A549 (cell line): ENCODE measurements around the gene MRPL14.

ENCODE experiments used
- CHD2 ChIP-seq: fragments of 150-350 bp; IDR thresholded peaks from 2 replicates; pipeline ENCODE4 v1.6.1; 2014; ENCODE audit warnings: low read length; ENCODE audit not compliant: partially characterized antibody
- CHD4 ChIP-seq: fragments of 200-600 bp; sonication (generic); IDR thresholded peaks from 2 replicates; pipeline ENCODE4 v1.6.1; 2016; ENCODE audit warnings: antibody characterized with exemption, mild to moderate bottlenecking, borderline replicate concordance
- CTCF ChIP-seq: fragments of >200 bp; sonication (Bioruptor Twin); formaldehyde crosslinking; IDR thresholded peaks from 3 replicates; pipeline ENCODE4 v1.5.1; 2016
- FOSL2 ChIP-seq, 2 experiments: fragments of 450-650 bp in 1 of 2; fragments of >200 bp in 1 of 2; sonication (Bioruptor Twin) in 1 of 2; formaldehyde crosslinking; IDR thresholded peaks; 2 replicates each; pipeline versions ENCODE4 v1.5.0 to v1.6.1; 2016 to 2020; ENCODE audit warnings: mild to moderate bottlenecking in 1 of 2, moderate library complexity in 1 of 2
- POLR2A ChIP-seq: IDR thresholded peaks from 2 replicates; pipeline ENCODE4 v1.6.1; 2012; ENCODE audit warnings: mild to moderate bottlenecking, low read length
- RCOR1 ChIP-seq: fragments of 150-350 bp; IDR thresholded peaks from 2 replicates; pipeline ENCODE4 v1.6.1; 2014; ENCODE audit warnings: antibody characterized with exemption, low read length, low read depth

GRCh38 chr6:44167567-44167966 lies 40.3 kb upstream of the MRPL14 start:
- no peak for TF ChIP-seq POLR2A
- TF ChIP-seq RCOR1, result no peak
- no peak for TF ChIP-seq CHD4
- TF ChIP-seq CTCF, result no peak
- TF ChIP-seq FOSL2 (IDR thresholded peaks at IDR 0.05), result no peak
- no peak for TF ChIP-seq FOSL2 (CRISPR knock-in tag; IDR thresholded peaks at IDR 0.05)
- TF ChIP-seq CHD2, result no peak
